Neural cell (in vitro differentiated cells): ENCODE data around the gene HSPA1A. TPM values are rescaled to one million over a fixed set of nuclear protein-coding genes. Genes with fewer than 3 reads are reported as not detected.

Source experiments
- H2AFZ ChIP-seq: fragments of 200-600, 300-800 bp; sonication (generic), shearing (Covaris generic); 2 replicates; pipeline ENCODE4 v1.6.0; 2014; ENCODE audit warnings: low read depth, mild to moderate bottlenecking, antibody characterized with exemption, low read length, moderate library complexity
- H3F3A ChIP-seq: fragments of 200-600 bp; shearing (Covaris generic); 2 replicates; pipeline ENCODE4 v1.6.1; 2016; ENCODE audit warnings: mild to moderate bottlenecking, moderate library complexity, mixed read lengths, antibody characterized with exemption, low read length; ENCODE audit not compliant: insufficient read depth, poor library complexity, severe bottlenecking
- H3K27ac ChIP-seq: fragments of 200-600, 300-800 bp; sonication (generic), shearing (Covaris generic); 2 replicates; pipeline ENCODE4 v1.5.1; 2014; ENCODE audit warnings: mild to moderate bottlenecking, low read length, moderate library complexity
- H3K27me3 ChIP-seq: fragments of 300-800, 200-600 bp; sonication (generic), shearing (Covaris generic); 2 replicates; pipeline ENCODE4 v1.6.0; 2014; ENCODE audit warnings: mild to moderate bottlenecking, low read depth, low read length, moderate library complexity; ENCODE audit not compliant: insufficient read depth
- H3K36me3 ChIP-seq: fragments of 300-800, 200-600 bp; sonication (generic), shearing (Covaris generic); 2 replicates; pipeline ENCODE4 v1.5.1; 2014; ENCODE audit warnings: mild to moderate bottlenecking, antibody characterized with exemption, low read length, moderate library complexity; ENCODE audit not compliant: insufficient read depth
- H3K4me2 ChIP-seq: fragments of 300-800, 200-600 bp; sonication (generic), shearing (Covaris generic); 2 replicates; pipeline ENCODE4 v1.6.0; 2014; ENCODE audit warnings: mild to moderate bottlenecking, low read length
- H3K4me3 ChIP-seq: fragments of 300-800, 200-600 bp; sonication (generic), shearing (Covaris generic); 2 replicates; pipeline ENCODE4 v1.5.1; 2014; ENCODE audit warnings: mild to moderate bottlenecking, low read length, moderate library complexity
- H3K79me2 ChIP-seq: fragments of 200-600 bp; shearing (Covaris generic); replicated peaks from 2 replicates; pipeline ENCODE4 v1.6.0; 2014; ENCODE audit warnings: mild to moderate bottlenecking, low read length, moderate library complexity; ENCODE audit not compliant: insufficient read depth
- H3K9ac ChIP-seq: fragments of 300-800, 200-600 bp; sonication (generic), shearing (Covaris generic); 2 replicates; pipeline ENCODE4 v1.6.1; 2016; ENCODE audit warnings: mild to moderate bottlenecking, low read length, mixed read lengths
- H3K9me2 ChIP-seq: fragments of 200-600 bp; shearing (Covaris generic); 2 replicates; pipeline ENCODE4 v1.6.1; 2016; ENCODE audit warnings: mild to moderate bottlenecking, low read length, mixed read lengths; ENCODE audit not compliant: insufficient read depth
- H3K9me3 ChIP-seq: fragments of 200-600, 300-800 bp; sonication (generic), shearing (Covaris generic); 2 replicates; pipeline ENCODE4 v1.6.1; 2016; ENCODE audit warnings: mild to moderate bottlenecking, mixed run types, low read length, moderate library complexity, mixed read lengths
- H4K20me1 ChIP-seq: fragments of 200-600 bp; shearing (Covaris generic); 2 replicates; pipeline ENCODE4 v1.6.1; 2016; ENCODE audit warnings: mild to moderate bottlenecking, mixed run types; ENCODE audit not compliant: insufficient read depth
- CTCF ChIP-seq: fragments of 450-650 bp; IDR thresholded peaks from 2 replicates; pipeline ENCODE4 v1.5.1; 2014; ENCODE audit warnings: antibody characterized with exemption, mild to moderate bottlenecking, moderate library complexity; ENCODE audit not compliant: poor library complexity, severe bottlenecking
- EP300 ChIP-seq: fragments of 450-650 bp; conservative IDR thresholded peaks from 2 replicates; pipeline ENCODE4 v1.6.1; 2014; ENCODE audit warnings: antibody characterized with exemption, mild to moderate bottlenecking, moderate library complexity; ENCODE audit not compliant: poor library complexity, severe bottlenecking
- EZH2 ChIP-seq: fragments of 200-600, 300-800 bp; shearing (Covaris generic), sonication (generic); IDR thresholded peaks from 2 replicates; pipeline ENCODE4 v1.6.1; 2014; ENCODE audit warnings: antibody characterized with exemption, low read length, borderline replicate concordance, mild to moderate bottlenecking; ENCODE audit not compliant: insufficient read depth, poor library complexity, severe bottlenecking
- MXI1 ChIP-seq: fragments of 450-650 bp; conservative IDR thresholded peaks from 2 replicates; pipeline ENCODE4 v1.6.1; 2014; ENCODE audit warnings: antibody characterized with exemption, mild to moderate bottlenecking; ENCODE audit not compliant: poor library complexity, severe bottlenecking
- POLR2AphosphoS5 ChIP-seq: IDR thresholded peaks from 2 replicates; pipeline ENCODE4 v1.6.1; 2012
- RAD21 ChIP-seq: fragments of 450-650 bp; conservative IDR thresholded peaks from 2 replicates; pipeline ENCODE4 v1.6.1; 2014; ENCODE audit warnings: antibody characterized with exemption, mild to moderate bottlenecking, moderate library complexity
- REST ChIP-seq: IDR thresholded peaks from 2 replicates; pipeline ENCODE4 v1.6.1; 2012; ENCODE audit warnings: borderline replicate concordance
- SMC3 ChIP-seq: fragments of 450-650 bp; conservative IDR thresholded peaks from 2 replicates; pipeline ENCODE4 v1.6.1; 2014; ENCODE audit warnings: antibody characterized with exemption, mild to moderate bottlenecking, moderate library complexity; ENCODE audit not compliant: poor library complexity
- TAF1 ChIP-seq: IDR thresholded peaks from 2 replicates; pipeline ENCODE4 v1.6.1; 2012; ENCODE audit warnings: low read depth
- polyA plus RNA-seq: library from polyadenylated mRNA; depleted of rRNA; stranded (reverse); fragments of >200 nt; gene quantifications from 2 replicates; pipeline ENCODE4 v1.2.3, GENCODE V29; 2014

The HSPA1A gene
- polyA plus RNA-seq, 1 donor from 2014 or later: 50.9 TPM

DNA sequence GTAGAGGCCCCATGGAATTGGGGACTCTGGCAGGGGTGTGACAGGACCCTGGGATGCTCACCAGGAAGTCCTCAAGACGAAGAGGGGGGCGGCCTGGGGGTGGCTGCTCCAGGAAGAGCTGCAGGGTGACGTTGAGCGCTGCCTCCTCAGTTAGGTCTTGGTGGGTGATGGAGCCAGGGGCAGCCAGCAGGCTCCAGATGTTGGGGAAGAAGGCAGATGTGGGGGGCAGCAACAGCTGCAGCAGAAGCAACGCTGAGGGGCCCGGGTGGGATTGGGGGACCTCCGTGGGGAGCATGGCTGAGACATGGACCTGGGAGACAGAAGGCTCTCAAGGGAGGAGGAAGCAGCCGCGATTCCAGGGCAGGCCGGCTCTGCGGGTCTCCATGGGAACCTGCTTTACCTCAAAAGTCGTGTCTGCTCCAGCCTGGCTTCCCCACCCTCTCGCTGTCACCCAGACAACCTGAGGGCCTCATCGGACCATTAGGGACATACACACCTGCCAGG, 38.8 kb upstream of the HSPA1A start:
- Histone ChIP-seq H4K20me1 (no peaks in the 10 kb centered on the region), H3K9me3 (no peaks in the 10 kb centered on the region), H3F3A (no peaks in the 10 kb centered on the region), H3K9ac (no peak overlapping the region), H3K9me2 (no peaks in the 10 kb centered on the region), H3K36me3 (peaks cover 5% of the 10 kb centered on the region), H2AFZ (no peak overlapping the region), H3K27me3 (no peaks in the 10 kb centered on the region), H3K79me2 (no peaks in the 10 kb centered on the region), H3K4me3 (no peak overlapping the region), H3K27ac (no peak overlapping the region), H3K4me2 (no peak overlapping the region)
- no peak for TF ChIP-seq RAD21
- TF ChIP-seq EP300: no peak
- no peak for TF ChIP-seq TAF1
- TF ChIP-seq MXI1: no peak
- no peak for TF ChIP-seq POLR2AphosphoS5
- TF ChIP-seq SMC3: no peak
- TF ChIP-seq EZH2: no peak
- no peak for TF ChIP-seq CTCF
- no peak for TF ChIP-seq REST

DNA sequence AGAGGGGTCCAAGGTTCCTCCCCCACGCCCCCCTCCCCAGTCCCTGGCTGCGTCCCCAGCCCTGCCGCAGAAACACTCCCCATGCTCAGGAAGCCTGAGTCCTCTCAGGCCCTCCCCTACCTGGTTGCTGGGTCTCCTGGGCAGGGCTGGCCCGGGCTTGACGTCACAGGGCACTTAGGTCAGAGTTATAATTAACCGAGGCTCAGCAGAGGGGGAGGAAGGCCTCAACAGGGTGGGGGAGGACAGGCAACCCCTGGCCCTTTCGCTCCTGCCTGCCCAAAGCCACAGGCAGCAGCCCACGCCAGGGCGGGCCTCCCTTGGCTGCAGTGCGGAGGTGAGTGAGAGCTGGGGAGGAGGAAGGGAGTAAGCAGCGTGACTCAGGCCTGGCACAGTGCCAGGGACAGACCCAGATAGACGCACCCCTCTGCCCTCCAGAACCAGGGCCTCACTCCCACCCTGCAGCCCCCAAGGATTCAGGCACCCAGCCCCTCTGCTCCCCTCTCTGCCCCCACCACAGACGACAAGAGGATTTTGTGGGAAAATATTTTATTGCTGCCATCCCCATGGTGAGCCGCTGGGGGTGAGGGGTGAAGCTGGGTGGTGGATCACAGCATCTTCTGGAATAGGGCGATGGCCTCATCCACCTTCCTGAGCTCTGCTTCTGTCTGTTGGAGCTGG, 38.2 kb upstream of the HSPA1A start, which contains the start of gene VWA7:
Gene VWA7 (minus strand): TSS at position 340 of the 678 bp plus-strand sequence. CDS start 549 bp downstream, outside the sequence.
- no peak within 1 kb of the TSS for H3K9ac ChIP-seq
- no peak within 1 kb of the TSS for H3K27ac ChIP-seq
- H3K4me2 ChIP-seq: no peak within 1 kb of the TSS

More for the DNA sequence above, 38.2 kb upstream of the HSPA1A start, which contains the start of gene VWA7:
- Histone ChIP-seq H3K36me3 (peaks cover 5% of the 10 kb centered on the region), H3K79me2 (no peaks in the 10 kb centered on the region), H3K4me3 (no peak within 1 kb of the TSS), H4K20me1 (no peaks in the 10 kb centered on the region), H3K27me3 (no peaks in the 10 kb centered on the region), H3K9me2 (no peaks in the 10 kb centered on the region), H3K9me3 (no peaks in the 10 kb centered on the region), H2AFZ (no peak within 1 kb of the TSS), H3F3A (no peaks in the 10 kb centered on the region)
- TF ChIP-seq EP300 (no peak), RAD21 (no peak), SMC3 (no peak), MXI1 (no peak), EZH2 (no peak), REST (no peak), POLR2AphosphoS5 (no peak), CTCF (no peak), TAF1 (no peak)
